ENCODE results near the gene ANXA4. TPM values are rescaled to one million over a fixed set of nuclear protein-coding genes. Genes with fewer than 3 reads are reported as not detected.
A peak's percentile ranks its signal among the peaks of the same experiment; 100 is the strongest.

Gene ANXA4
- total and polyA plus RNA-seq, 2 of the 13 experiments (the other 11 are each of a cell fraction or from before 2014, with no cell fraction given): 155 to 168 TPM

GRCh38 chr2:69724540-69725159 lies 17.3 kb upstream of the ANXA4 start (continued):
- TF ChIP-seq NFAT5 (CRISPR knock-in tag; IDR thresholded peaks at IDR 0.05) (no peak), ZBTB25 (CRISPR knock-in tag; IDR thresholded peaks at IDR 0.05) (peak; percentile 62; the same call in 1 of the 2 replicates), ZNF468 (CRISPR knock-in tag; IDR thresholded peaks at IDR 0.05) (no peak), PREB (CRISPR knock-in tag; IDR thresholded peaks at IDR 0.05) (no peak), SIN3B (IDR thresholded peaks at IDR 0.05; ENCODE audit: low read length) (peak; percentile 25; the same call in 1 of the 2 replicates), KDM2A (CRISPR knock-in tag; IDR thresholded peaks at IDR 0.05; ENCODE audit: borderline replicate concordance, low read depth) (peak; percentile 74), CEBPG (CRISPR knock-in tag; IDR thresholded peaks at IDR 0.05) (peak; percentile 58), ZBTB38 (CRISPR knock-in tag; IDR thresholded peaks at IDR 0.05) (0 out of 2 replicates have a peak, but pooled peaks have one; percentile 25), ZNF83 (CRISPR knock-in tag; IDR thresholded peaks at IDR 0.05; ENCODE audit: borderline replicate concordance) (no peak), SMAD3 (CRISPR knock-in tag; IDR thresholded peaks at IDR 0.05) (0 out of 2 replicates have a peak, but pooled peaks have one; percentile 81), KMT2A (CRISPR knock-in tag; IDR thresholded peaks at IDR 0.05) (0 out of 2 replicates have a peak, but pooled peaks have one; percentile 48), ZNF124 (CRISPR knock-in tag; IDR thresholded peaks at IDR 0.05) (peak; percentile 53; the same call in 1 of the 2 replicates), ZNF431 (CRISPR knock-in tag; IDR thresholded peaks at IDR 0.05; ENCODE audit: borderline replicate concordance, low read depth) (no peak), ZBED4 (CRISPR knock-in tag; IDR thresholded peaks at IDR 0.05; ENCODE audit: borderline replicate concordance) (0 out of 2 replicates have a peak, but pooled peaks have one; percentile 70), TFAP4 (IDR thresholded peaks at IDR 0.05; ENCODE audit: borderline replicate concordance, low read depth) (no peak), TSC22D2 (CRISPR knock-in tag; IDR thresholded peaks at IDR 0.05; ENCODE audit: borderline replicate concordance) (peak; percentile 90; the same call in 1 of the 2 replicates), SETDB1 (CRISPR knock-in tag; IDR thresholded peaks at IDR 0.05; ENCODE audit: borderline replicate concordance) (no peak)

Data from HepG2 (cell line).